HG03457 (cell line): ENCODE data around the gene GIMAP7.
"Not testable (repeated sequence)": the region's sequence is repeated elsewhere in the genome, so short reads cannot be mapped to it uniquely, and the experiment has no call there.

ENCODE experiments used
- ATAC-seq: cut with Tn5 transposase; IDR thresholded peaks from one replicate; pipeline ENCODE4 v1.9.1; 2021; ENCODE audit warnings: moderate number of reproducible peaks; ENCODE audit not compliant: unreplicated experiment

GIMAP7 gene

GRCh38 chr7:150511048-150511447 lies 3.6 kb upstream of the GIMAP7 start:
- ATAC-seq, result no peak

DNA sequence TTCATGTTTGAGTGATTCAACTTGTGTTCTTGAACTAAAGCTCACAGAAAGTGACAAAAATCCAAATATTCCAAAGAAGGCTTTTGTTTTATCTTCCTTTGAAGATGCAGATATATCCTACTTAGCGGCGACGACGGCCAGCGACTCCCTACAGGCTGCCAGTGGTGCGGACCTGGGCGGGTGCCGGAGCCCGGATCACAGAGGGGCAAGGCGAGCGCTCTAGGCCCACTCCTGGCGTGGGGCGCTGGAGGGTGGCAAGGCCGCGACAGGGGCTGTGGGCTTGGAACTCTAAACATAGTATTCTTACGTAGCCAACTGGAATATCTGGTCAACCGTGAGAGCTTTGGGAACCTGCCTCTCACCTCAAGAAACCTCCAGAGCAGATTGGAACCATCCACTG lies 914 bp upstream of the GIMAP7 start:
- no peak for ATAC-seq

- ATAC-seq, result no peak
These were observed 826 bp downstream of the GIMAP7 start for GRCh38 chr7:150515248-150516147.

GRCh38 chr7:150516956-150517745 lies 2.5 kb downstream of the GIMAP7 start:
- ATAC-seq, result no peak

- no peak for ATAC-seq
These were observed 4.6 kb downstream of the GIMAP7 start for GRCh38 chr7:150519310-150519709.

GRCh38 chr7:150520145-150520544 lies 5.5 kb downstream of the GIMAP7 start:
- no peak for ATAC-seq

DNA sequence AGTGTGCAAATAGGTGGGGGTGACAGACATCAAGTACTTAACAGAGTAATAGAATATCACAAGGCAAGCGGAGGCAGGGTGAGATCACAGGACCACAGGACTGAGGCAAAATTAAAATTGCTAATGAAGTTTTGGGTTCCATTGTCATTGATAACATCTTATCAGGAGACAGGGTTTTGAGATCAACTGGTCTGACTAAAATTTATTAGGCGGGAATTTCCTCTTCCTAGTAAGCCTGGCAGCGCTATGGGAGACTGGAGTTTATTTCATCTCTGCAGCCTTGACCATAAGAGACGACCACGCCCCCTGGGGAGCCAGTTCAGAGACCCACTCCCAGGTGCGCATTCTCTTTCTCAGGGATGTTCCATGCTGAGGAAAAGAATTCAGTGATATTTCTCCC lies 8.3 kb downstream of the GIMAP7 start:
- ATAC-seq, result not testable (repeated sequence)

- no peak for ATAC-seq
These were observed 9.3 kb downstream of the GIMAP7 start for GRCh38 chr7:150524018-150524417.

DNA sequence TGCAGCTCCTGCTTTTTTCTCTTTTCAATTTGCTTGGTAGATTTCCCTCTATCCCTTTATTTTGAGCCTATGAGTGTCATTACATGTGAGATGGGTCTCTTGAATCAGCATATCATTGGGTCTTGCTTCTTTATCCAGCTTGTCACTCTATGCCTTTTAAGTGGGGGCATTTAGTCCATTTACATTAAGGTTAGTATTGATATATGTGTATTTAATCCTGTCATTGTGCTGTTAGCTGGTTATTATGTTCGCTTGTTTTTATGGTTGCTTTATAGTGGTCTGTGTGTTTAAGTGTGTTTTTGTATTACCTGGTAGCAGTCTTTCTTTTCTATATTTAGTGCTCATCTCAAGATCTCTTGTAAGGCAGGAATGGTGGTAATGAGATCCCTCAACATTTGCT lies 17.0 kb downstream of the GIMAP7 start:
- no peak for ATAC-seq

DNA sequence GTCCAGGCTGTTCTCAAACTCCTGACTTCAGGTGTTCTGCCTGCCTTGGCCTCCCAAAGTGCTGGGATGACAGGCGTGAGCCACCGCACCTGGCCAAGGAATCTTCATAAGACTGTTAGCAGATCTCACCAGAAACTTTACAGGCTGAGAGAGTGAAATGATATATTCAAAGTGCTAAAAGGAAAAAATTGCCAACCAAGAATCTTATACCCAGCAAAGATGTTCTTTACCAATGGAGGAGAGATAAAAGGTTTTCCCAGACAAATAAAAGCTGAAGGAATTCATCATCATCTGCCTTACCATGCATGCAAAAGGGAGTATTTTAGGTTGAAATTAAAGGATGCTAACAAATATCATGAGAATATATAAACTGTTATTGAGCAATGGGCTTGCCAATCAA lies 23.6 kb downstream of the GIMAP7 start:
- ATAC-seq, result no peak

DNA sequence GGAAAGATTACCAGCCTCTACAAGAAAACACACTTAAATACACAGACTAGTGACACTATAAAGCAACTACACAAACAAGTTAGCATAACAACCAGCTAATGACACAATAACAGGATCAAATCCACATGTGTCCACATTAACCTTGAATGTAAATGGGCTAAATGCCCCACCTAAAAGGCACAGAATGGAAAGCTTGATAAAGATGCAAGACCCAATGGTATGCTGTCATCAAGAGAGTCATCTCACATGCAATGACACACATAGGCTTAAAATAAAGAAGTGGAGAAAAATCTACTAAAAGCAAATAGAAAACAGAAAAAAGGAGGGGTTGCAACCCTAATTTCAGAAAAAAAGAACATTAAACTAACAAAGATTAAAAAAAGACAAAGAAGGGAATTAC lies 38.5 kb downstream of the GIMAP7 start:
- no peak for ATAC-seq

DNA sequence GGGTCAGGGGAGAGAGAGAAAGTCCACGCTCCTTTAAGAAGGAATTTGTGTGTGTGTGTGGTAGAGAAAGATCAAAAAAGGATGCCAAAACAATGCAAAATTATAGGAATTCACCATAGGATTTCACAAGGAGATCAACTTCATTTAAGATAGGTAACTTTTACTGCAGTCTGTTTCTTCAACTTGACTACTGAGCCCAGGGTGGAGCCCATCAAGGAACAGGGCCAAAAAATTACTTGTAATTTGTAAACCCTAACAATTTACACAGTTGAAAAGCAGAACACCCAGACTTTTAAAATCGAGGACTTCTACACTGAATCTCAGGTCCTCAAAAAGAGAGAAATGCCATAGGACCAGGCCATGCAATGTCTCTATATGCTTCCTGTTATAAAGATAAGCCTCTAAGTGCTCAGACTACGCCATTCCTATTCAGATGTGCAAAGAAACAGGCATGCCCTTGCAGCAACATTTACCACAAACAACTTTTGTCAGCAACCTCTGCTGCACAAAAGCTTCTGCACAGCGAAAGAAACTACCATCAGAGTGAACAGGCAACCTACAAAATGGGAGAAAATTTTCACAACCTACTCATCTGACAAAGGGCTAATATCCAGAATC lies 42.0 kb downstream of the GIMAP7 start:
- no peak for ATAC-seq

- ATAC-seq, result no peak
These were observed 45.8 kb downstream of the GIMAP7 start for GRCh38 chr7:150560486-150560885.

- no peak for ATAC-seq
These were observed 48.2 kb downstream of the GIMAP7 start for GRCh38 chr7:150562919-150563318.

- ATAC-seq, result no peak
These were observed 49.3 kb downstream of the GIMAP7 start for GRCh38 chr7:150564006-150564405.

DNA sequence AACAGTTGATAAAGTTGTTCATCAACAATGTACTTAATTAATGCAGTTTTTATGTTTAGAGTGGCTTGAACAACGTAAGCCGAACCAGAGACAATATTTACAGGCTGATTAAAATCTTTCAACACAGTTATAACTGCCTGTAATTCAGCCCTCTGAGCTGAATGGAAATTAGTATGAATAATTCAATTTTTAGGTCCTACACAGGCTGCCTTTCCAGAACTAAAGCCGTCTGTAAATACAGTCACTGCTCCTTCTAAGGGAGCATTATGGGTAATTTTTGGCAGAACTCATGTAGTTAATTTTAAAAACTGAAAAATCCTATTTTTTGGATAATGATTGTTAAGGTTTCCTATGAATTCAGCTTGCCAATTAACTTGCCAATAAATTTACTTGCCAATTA lies 49.9 kb downstream of the GIMAP7 start:
- no peak for ATAC-seq

DNA sequence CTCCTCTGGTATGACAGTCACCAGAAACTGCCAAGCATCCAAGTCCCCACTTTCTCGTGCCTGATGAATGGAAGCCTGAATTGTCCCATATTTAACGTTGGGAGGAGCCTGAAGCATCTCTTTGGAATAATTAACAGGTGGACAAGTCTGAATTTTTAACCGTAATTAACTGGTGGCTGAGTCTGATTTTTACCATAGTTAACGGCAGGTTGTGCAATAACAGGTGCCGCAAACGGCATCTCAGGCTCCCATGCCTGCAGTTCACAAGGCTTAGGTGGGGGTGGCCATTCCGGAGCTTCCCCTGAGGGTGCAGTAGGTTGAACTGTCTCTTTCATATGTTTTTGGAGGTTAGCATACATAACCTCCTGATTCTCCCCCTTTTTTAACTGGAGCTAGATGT lies 50.6 kb downstream of the GIMAP7 start:
- no peak for ATAC-seq

GRCh38 chr7:150566123-150566522 lies 51.5 kb downstream of the GIMAP7 start:
- ATAC-seq, result no peak

GRCh38 chr7:150566572-150566971 lies 51.9 kb downstream of the GIMAP7 start:
- ATAC-seq, result no peak

- no peak for ATAC-seq
These were observed 52.5 kb downstream of the GIMAP7 start, which contains the start of gene GIMAP4 for GRCh38 chr7:150567169-150567568. Gene GIMAP4, plus strand, starts transcription at chr7:150567390. Its CDS starts 2,512 bp downstream, at chr7:150569902.

DNA sequence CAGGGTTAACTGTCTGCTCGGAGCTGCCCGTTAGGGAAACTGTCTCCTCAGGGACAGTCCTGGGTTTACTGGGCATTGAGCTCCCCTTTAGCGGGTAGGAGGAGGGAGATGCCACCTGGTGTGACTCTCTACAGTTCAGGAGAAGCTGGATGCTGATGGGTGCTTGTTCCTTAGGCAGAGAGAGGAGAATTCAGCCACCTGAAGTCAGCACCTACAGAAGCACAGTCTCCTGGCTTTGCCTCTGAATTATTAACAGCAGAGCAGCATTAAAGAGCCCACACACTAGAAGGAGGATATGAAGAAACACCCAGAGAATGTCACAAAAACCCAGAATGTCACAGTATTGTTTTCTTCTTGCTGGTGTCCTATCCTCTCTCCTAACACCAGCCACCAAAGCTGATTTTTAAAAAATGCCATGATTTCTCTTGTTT lies 53.2 kb downstream of the GIMAP7 start:
- ATAC-seq, result no peak
